Hypothalamus (tissue), 51 donors: ENCODE results near the gene PODNL1.
A peak's percentile ranks its signal among the peaks of the same experiment; 100 is the strongest.
"Not testable (repeated sequence)": the region's sequence is repeated elsewhere in the genome, so short reads cannot be mapped to it uniquely, and the experiment has no call there.

Experiments used
- DNase-seq, 51 donors: peaks; one replicate each; lab custom pipeline; 2025; lab: John Stamatoyannopoulos, UW

Gene PODNL1

GRCh38 chr19:13975870-13976269, 37.7 kb upstream of the PODNL1 start:
- no peak for DNase-seq

DNA sequence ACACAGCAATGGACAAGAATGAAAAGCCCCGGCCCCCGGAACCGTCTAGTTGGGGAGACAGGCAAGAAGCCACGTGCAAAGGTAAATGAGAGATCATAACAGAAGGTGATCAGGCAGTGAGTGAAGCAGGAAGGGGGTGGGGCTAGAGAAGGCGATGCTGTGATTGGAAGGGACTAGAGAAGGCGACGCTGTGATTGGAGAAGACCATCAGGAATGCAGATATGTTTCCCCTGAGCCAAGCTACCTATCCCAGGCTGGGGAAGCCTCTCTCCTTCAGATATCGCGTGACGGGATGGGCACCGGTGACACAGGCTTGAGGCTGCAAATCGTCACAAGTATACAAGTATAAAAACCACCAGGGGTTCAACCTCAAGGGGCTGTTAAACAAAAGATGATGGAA, 35.9 kb upstream of the PODNL1 start:
- peak in 2 of 51 donors; percentile 12 to 19 for DNase-seq

GRCh38 chr19:13973479-13973878, 35.3 kb upstream of the PODNL1 start:
- DNase-seq: not testable (repeated sequence)

GRCh38 chr19:13972368-13973155, 34.3 kb upstream of the PODNL1 start:
- DNase-seq: no peak

GRCh38 chr19:13971868-13972267, 33.7 kb upstream of the PODNL1 start:
- DNase-seq: not testable (repeated sequence)

GRCh38 chr19:13969897-13970296, 31.7 kb upstream of the PODNL1 start:
- peak in 1 of 51 donors; percentile 47 for DNase-seq

GRCh38 chr19:13968999-13969398, 30.8 kb upstream of the PODNL1 start:
- no peak for DNase-seq

GRCh38 chr19:13968383-13968935, 30.2 kb upstream of the PODNL1 start:
- no peak for DNase-seq

DNA sequence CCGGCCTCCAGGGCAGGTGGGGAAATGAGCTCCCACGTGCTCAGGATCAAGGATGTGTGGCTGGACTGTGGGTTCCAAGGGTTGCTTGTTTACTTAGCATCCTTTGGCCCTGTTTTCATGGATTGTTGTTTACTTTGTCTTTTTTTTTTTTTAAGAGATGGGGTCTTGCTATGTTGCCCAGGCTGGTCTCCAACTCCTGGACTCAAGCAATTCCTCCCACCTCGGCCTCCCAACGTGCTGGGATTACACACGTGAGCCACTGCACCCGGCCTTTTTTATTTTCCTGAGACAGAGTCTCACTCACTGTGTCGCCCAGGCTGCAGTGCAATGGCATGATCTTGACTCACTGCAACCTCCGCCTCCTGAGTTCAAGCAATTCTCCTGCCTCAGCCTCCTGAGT, 29.0 kb upstream of the PODNL1 start:
- not testable (repeated sequence) for DNase-seq

DNA sequence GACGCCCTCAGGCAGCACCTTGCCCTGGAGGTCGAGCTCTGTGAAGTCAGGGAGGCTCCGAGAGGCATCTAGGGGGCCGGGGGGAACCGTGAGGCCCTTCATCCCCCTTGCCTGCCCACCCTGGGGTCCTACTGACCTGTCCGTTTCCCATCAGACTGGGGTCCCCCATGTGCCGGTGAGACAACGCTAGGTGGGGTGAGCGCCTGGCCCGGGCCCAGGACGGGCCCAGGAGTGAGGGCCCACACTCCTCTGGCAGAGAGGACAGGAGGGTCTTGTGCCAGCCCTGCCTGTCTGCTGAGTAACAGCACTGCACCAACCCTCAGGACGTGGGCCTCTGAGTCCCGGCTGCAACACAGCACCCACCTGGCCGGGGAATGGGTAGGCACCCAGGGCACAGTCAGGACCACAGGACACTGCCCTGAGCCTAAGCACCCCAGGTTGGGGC, 28.5 kb upstream of the PODNL1 start:
- no peak for DNase-seq

DNA sequence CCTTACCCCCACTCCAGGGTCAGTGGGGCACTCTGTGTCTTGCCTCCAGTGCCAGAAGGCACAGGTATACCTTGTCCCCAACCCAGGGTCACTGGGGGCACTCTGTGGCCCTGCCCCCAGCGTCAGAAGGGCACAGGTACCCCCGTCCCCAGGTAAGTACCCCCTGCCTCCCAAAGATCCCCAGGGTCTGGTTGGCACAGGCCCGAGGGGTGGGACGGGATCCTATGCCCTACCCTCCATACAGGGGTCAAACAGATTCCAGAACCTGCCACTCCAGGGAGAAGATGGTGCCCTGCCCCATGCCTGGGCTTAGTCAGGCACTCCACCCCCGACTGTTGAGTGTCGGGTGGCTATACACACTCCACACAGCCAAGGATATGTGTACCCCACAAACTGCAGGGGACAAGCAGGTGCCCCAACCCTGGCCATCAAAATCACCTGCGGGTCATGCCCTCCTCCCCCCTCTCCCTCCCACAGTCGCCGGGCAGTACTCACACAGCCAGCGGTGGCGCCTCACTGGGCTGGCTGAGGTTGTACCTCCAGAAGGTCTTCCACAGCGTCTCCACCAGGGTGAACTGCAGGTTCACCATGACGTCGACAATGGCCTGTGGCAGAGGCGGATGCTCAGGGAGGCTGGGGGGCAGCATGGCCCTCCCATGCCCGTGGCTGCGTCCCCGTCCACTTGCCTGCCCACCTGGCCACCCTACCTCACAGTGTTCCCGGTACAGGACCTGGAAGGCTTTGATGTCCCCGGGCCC, 27.9 kb upstream of the PODNL1 start:
- DNase-seq: no peak

- DNase-seq: no peak
These were observed 27.2 kb upstream of the PODNL1 start for GRCh38 chr19:13965377-13965896.

- DNase-seq: no peak
These were observed 26.6 kb upstream of the PODNL1 start for GRCh38 chr19:13964776-13965175.

DNA sequence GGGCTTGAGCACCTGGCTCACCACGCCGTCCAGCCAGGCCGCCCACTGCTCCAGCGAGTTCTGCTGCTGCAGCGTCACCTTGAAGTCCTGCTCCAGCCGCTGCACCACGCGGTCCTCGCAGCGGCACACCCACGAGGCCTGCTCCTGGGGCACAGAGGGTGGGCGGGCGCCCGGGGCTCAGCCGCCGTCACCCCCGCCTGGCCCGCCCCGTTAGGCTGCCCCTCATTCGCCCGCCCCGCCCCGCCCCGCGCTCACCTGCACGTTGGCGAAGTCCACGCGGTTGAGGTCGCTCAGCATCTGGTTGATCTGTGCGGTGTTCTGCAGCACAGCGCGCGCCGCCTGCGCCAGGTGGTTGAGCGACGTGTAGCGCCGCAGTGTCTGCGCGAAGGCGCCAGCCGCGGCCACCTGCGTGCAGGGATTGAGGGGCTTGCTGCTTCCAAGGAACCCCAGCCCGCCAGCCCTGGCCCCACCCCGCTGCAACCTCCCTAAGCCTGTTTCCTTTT, 25.4 kb upstream of the PODNL1 start:
- DNase-seq: no peak

DNA sequence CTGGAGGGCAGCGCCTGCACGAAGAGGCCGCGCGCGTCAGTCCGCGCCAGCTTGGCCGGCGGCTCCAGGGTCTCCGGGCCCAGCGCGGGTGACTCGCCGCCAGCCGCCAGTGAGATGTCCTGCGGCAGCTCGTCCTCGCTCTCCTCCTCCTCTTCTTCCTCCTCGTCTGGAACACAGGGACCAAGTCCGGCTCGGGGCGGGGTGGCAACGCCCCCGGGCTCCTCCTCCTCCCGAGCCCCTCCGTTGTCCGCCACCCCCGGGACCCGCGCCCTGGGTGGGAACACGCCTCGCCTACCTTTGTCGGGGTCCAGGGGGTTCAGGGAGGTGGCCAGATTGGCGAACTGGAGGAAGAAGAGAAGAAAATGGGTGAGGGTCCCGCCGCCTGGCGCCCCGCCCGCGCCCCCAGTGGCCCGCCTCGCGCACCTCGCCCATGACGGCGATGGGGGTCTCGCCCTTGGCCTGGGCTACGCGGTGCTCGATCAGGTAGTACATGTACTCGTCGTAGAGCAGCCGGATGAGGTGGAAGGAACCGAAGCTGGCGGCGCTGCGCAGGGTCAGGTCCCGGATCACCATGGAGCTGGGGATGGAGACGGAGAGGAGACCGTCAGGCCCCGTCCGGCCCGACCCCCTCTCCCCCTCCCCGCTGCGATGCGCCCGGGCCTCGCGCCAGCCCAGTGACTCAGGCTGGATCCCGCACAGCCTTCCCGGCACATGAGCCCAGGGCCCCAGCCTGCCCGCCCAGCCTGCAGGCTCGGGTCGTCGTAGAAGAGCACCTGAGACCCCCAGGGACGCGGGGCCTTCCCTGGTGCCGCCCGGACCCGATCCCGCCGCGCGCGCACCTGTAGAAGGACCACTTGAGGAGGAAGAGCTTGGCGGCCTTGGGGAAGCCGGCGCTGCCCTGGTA, 24.7 kb upstream of the PODNL1 start:
- peak in 1 of 51 donors; percentile 10 for DNase-seq

- DNase-seq: no peak
These were observed 23.8 kb upstream of the PODNL1 start for GRCh38 chr19:13961826-13962698.

DNA sequence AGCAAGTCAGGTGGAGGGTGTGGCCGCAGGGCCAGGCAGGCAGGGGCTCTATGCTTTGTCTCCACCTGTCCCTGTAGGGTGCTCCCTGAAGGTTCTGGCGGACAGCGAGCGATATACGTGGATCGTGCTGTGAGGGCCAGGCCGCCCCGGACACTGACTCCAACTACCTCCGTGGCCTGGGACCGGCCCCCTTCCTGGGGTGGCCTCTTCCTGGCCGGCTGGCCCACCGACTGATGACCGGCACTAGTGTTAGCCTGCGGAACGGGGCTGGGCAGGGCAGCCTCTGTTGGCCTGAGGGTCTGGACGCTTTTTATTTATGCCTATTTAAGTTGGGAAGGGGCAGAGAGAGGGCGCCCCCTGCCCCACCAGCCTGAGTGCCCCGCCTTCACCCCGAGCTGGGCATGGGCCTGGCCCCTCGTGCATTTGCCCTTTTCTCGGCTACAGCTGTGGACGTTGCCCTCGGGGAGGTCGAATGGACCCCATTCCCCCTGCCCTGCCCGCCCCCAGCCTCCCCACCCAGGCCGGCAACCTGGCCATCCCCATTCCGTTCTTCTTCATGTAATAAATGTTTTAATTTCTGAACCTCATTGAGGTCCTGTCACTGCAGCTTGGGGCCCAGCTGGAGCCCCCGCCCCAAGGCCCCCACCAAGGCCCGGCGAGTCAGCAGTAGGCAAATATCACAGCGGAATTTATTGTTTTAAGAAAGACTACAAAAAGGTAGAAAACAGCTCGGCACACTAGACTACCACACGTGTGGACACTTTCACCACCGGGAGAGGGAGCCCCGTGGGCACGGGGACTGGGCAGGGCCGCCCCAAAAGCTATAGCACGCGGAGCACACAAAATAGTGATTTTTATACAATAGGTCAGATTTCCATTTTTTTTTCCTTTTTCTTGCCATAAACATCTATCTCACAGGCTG, 22.9 kb upstream of the PODNL1 start:
- DNase-seq: no peak
